ENCODE measurements around the gene SIRT3. TPM values are rescaled to one million over a fixed set of nuclear protein-coding genes. Genes with fewer than 3 reads are reported as not detected.

Gene SIRT3
- total and polyA plus RNA-seq, 4 donors, result 9.9 to 17.1 (median 14.6) TPM

GRCh38 chr11:244376-244775 lies 8.2 kb upstream of the SIRT3 start:
- Histone ChIP-seq H3K36me3 (ENCODE audit: control insufficient read depth in 4 of 4, insufficient read depth in 3 of 4, low read depth in 1 of 4, low read length in 3 of 4) (peaks cover 11 to 65% (median 36%) of the 10 kb centered on the region in 4 donors), H3K4me1 (ENCODE audit: control insufficient read depth in 4 of 4, insufficient read depth in 4 of 4, low read length in 3 of 4) (no peaks in the 10 kb centered on the region), H3K27me3 (ENCODE audit: control insufficient read depth in 4 of 4, insufficient read depth in 4 of 4, low read length in 3 of 4) (no peaks in the 10 kb centered on the region), H3K9ac (ENCODE audit: low read depth in 1 of 2, low read length in 2 of 2) (no peak overlapping the region), H3K4me3 (ENCODE audit: low read depth in 1 of 3, low read length in 3 of 3) (no peak overlapping the region), H3K9me3 (ENCODE audit: control insufficient read depth in 4 of 4, low read length in 3 of 4) (no peaks in the 10 kb centered on the region), H3K27ac (ENCODE audit: low read depth in 1 of 2, low read length in 2 of 2) (no peak overlapping the region)
- WGBS, result 93% methylated on average over 2 of the region's 2 CpGs
- TF ChIP-seq ZBTB33 (IDR thresholded peaks at IDR 0.05) (no peak), TAF1 (conservative IDR thresholded peaks at IDR 0.05) (no peak), EGR1 (IDR thresholded peaks at IDR 0.05; ENCODE audit: low read depth in 2 of 2) (no peak), RAD21 (IDR thresholded peaks at IDR 0.05) (no peak), NR2F2 (IDR thresholded peaks at IDR 0.05) (no peak), YY1 (IDR thresholded peaks at IDR 0.05) (no peak), HNF4A (conservative IDR thresholded peaks at IDR 0.05) (no peak), FOXA1 (IDR thresholded peaks at IDR 0.05) (no peak), CTCF (IDR thresholded peaks at IDR 0.05; ENCODE audit: low read depth, low read length, missing input control) (no peak), SP1 (IDR thresholded peaks at IDR 0.05) (no peak), MAX (IDR thresholded peaks at IDR 0.05) (no peak), JUND (IDR thresholded peaks at IDR 0.05) (no peak), FOXA2 (IDR thresholded peaks at IDR 0.05) (no peak), RXRA (IDR thresholded peaks at IDR 0.05) (no peak), GABPA (IDR thresholded peaks at IDR 0.05 in 1 of 2, conservative IDR thresholded peaks at IDR 0.05 in 1 of 2) (no peak), HNF4G (IDR thresholded peaks at IDR 0.05) (no peak), ATF3 (IDR thresholded peaks at IDR 0.05) (no peak), REST (IDR thresholded peaks at IDR 0.05) (no peak)
- DNase-seq (ENCODE audit: low spot score), result no peak
